GM21717 (cell line): ENCODE measurements around the gene CLEC16A.

Source experiments
- ATAC-seq: cut with Tn5 transposase; IDR thresholded peaks from one replicate; pipeline ENCODE4 v1.9.1; 2021; ENCODE audit warnings: mild to moderate bottlenecking, moderate library complexity; ENCODE audit not compliant: unreplicated experiment

Gene CLEC16A

GRCh38 chr16:11183035-11183812 is 238.9 kb downstream of the CLEC16A start:
- peak; percentile 37 for ATAC-seq

GRCh38 chr16:11183951-11184350 is 239.6 kb downstream of the CLEC16A start:
- no peak for ATAC-seq

GRCh38 chr16:11187522-11188023 is 243.2 kb downstream of the CLEC16A start:
- ATAC-seq: no peak

GRCh38 chr16:11188801-11189740 is 244.7 kb downstream of the CLEC16A start:
- ATAC-seq: no peak

GRCh38 chr16:11190588-11191560 is 246.5 kb downstream of the CLEC16A start:
- ATAC-seq: no peak

- no peak for ATAC-seq
These were observed 247.3 kb downstream of the CLEC16A start for GRCh38 chr16:11191665-11192064.

GRCh38 chr16:11193494-11193893 is 249.1 kb downstream of the CLEC16A start:
- ATAC-seq: no peak

GRCh38 chr16:11194913-11195312 is 250.5 kb downstream of the CLEC16A start:
- ATAC-seq: no peak

GRCh38 chr16:11196286-11196828 is 252.0 kb downstream of the CLEC16A start:
- no peak for ATAC-seq

- ATAC-seq: no peak
These were observed 254.0 kb downstream of the CLEC16A start for GRCh38 chr16:11198375-11198774.

- ATAC-seq: no peak
These were observed 254.5 kb downstream of the CLEC16A start for GRCh38 chr16:11198828-11199227.

GRCh38 chr16:11200592-11200991 is 256.2 kb downstream of the CLEC16A start:
- no peak for ATAC-seq

- ATAC-seq: no peak
These were observed 257.3 kb downstream of the CLEC16A start for GRCh38 chr16:11201498-11202259.

- ATAC-seq: no peak
These were observed 258.1 kb downstream of the CLEC16A start for GRCh38 chr16:11202260-11203091.

- ATAC-seq: no peak
These were observed 258.8 kb downstream of the CLEC16A start for GRCh38 chr16:11203111-11203623.

GRCh38 chr16:11204513-11205047 is 260.2 kb downstream of the CLEC16A start:
- no peak for ATAC-seq

GRCh38 chr16:11205065-11205699 is 260.8 kb downstream of the CLEC16A start:
- ATAC-seq: no peak
